ENCODE results near the gene ARHGAP31.

ARHGAP31 gene

GRCh38 chr3:119289404-119289770 is 4.8 kb upstream of the ARHGAP31 start:
- H3K4me3 ChIP-seq (ENCODE audit: low read length) = no peak overlapping the region
- H3K9me3 ChIP-seq (ENCODE audit: control insufficient read depth, insufficient read depth, low read length) = peaks cover 11% of the 10 kb centered on the region
- no peaks in the 10 kb centered on the region for H4K20me1 ChIP-seq (ENCODE audit: control insufficient read depth, insufficient read depth, low read depth, low read length)
- H3K27ac ChIP-seq (ENCODE audit: low read depth, low read length) = no peak overlapping the region
- H3K27me3 ChIP-seq (ENCODE audit: control insufficient read depth, low read length) = peaks cover 23% of the 10 kb centered on the region
- H3K4me2 ChIP-seq (ENCODE audit: low read length) = no peak overlapping the region
- H3F3A ChIP-seq (ENCODE audit: control insufficient read depth, insufficient read depth) = no peaks in the 10 kb centered on the region
- H3K9me2 ChIP-seq (replicated peaks; ENCODE audit: control insufficient read depth, low read length) = no peaks in the 10 kb centered on the region
- H3K79me2 ChIP-seq (ENCODE audit: control insufficient read depth, low read length) = no peaks in the 10 kb centered on the region
- no peak for TF ChIP-seq CTCF (IDR thresholded peaks at IDR 0.05; ENCODE audit: low read depth, low read length, poor library complexity, severe bottlenecking)
- no peak for TF ChIP-seq EZH2phosphoT487 (IDR thresholded peaks at IDR 0.05; ENCODE audit: borderline replicate concordance, low read length)
- H3K4me1 ChIP-seq (ENCODE audit: control insufficient read depth, low read length) = peaks cover 16% of the 10 kb centered on the region
- no peaks in the 10 kb centered on the region for H3K36me3 ChIP-seq (ENCODE audit: control insufficient read depth, low read length)

- no peaks in the 10 kb centered on the region for H3K9me2 ChIP-seq (replicated peaks; ENCODE audit: control insufficient read depth, low read length)
- peaks cover 11% of the 10 kb centered on the region for H3K9me3 ChIP-seq (ENCODE audit: control insufficient read depth, insufficient read depth, low read length)
- peaks cover 24% of the 10 kb centered on the region for H3K4me1 ChIP-seq (ENCODE audit: control insufficient read depth, low read length)
- H4K20me1 ChIP-seq (ENCODE audit: control insufficient read depth, insufficient read depth, low read depth, low read length) = no peaks in the 10 kb centered on the region
- no peaks in the 10 kb centered on the region for H3K36me3 ChIP-seq (ENCODE audit: control insufficient read depth, low read length)
- H3K27me3 ChIP-seq (ENCODE audit: control insufficient read depth, low read length) = peaks cover 31% of the 10 kb centered on the region
- no peak overlapping the region for H3K4me2 ChIP-seq (ENCODE audit: low read length)
- no peak overlapping the region for H3K4me3 ChIP-seq (ENCODE audit: low read length)
- H3F3A ChIP-seq (ENCODE audit: control insufficient read depth, insufficient read depth) = no peaks in the 10 kb centered on the region
- H3K79me2 ChIP-seq (ENCODE audit: control insufficient read depth, low read length) = no peaks in the 10 kb centered on the region
- H3K27ac ChIP-seq (ENCODE audit: low read depth, low read length) = no peak overlapping the region
- TF ChIP-seq EZH2phosphoT487 (IDR thresholded peaks at IDR 0.05; ENCODE audit: borderline replicate concordance, low read length) (no peak), CTCF (IDR thresholded peaks at IDR 0.05; ENCODE audit: low read depth, low read length, poor library complexity, severe bottlenecking) (no peak)
Observed at GRCh38 chr3:119290613-119291012, 3.6 kb upstream of the ARHGAP31 start.

- Histone ChIP-seq H3F3A (ENCODE audit: control insufficient read depth, insufficient read depth) (peaks cover 3% of the 10 kb centered on the region; the same call in 1 of the 2 replicates), H3K79me2 (ENCODE audit: control insufficient read depth, low read length) (no peaks in the 10 kb centered on the region), H3K36me3 (ENCODE audit: control insufficient read depth, low read length) (no peaks in the 10 kb centered on the region), H3K27me3 (ENCODE audit: control insufficient read depth, low read length) (peaks cover 36% of the 10 kb centered on the region), H3K4me2 (ENCODE audit: low read length) (no peak overlapping the region), H3K27ac (ENCODE audit: low read depth, low read length) (no peak overlapping the region), H4K20me1 (ENCODE audit: control insufficient read depth, insufficient read depth, low read depth, low read length) (no peaks in the 10 kb centered on the region), H3K9me2 (replicated peaks; ENCODE audit: control insufficient read depth, low read length) (no peaks in the 10 kb centered on the region), H3K4me1 (ENCODE audit: control insufficient read depth, low read length) (peaks cover 24% of the 10 kb centered on the region), H3K4me3 (ENCODE audit: low read length) (no peak overlapping the region), H3K9me3 (ENCODE audit: control insufficient read depth, insufficient read depth, low read length) (peaks cover 11% of the 10 kb centered on the region)
- no peak for TF ChIP-seq EZH2phosphoT487 (IDR thresholded peaks at IDR 0.05; ENCODE audit: borderline replicate concordance, low read length)
- TF ChIP-seq CTCF (IDR thresholded peaks at IDR 0.05; ENCODE audit: low read depth, low read length, poor library complexity, severe bottlenecking) = no peak
Observed at GRCh38 chr3:119291062-119291700, 3.0 kb upstream of the ARHGAP31 start.
